ENCODE results near the gene SYF2.
"Not testable (repeated sequence)": the region's sequence is repeated elsewhere in the genome, so short reads cannot be mapped to it uniquely, and the experiment has no call there.

DNA sequence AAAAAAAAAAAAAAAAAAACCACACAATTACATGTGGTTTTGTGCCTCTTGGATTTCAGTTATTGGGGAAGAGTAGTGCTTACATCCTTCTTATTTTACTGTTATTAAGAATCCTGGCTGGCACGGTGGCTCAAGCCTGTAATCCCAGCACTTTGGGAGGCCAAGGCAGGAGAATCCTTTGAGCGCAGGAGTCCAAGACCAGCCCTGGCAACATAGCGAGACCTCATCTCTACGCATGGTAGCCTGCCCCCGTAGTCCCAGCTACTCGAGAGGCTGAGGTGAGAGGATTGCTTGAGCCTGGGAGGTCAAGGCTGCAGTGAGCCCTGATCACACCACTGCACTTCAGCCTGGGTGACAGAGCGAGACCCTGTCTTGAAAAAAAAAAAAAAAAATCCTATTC is 4.0 kb upstream of the SYF2 start:
- TF ChIP-seq POLR2A (IDR thresholded peaks at IDR 0.05; ENCODE audit: low read depth, low read length); TAF1 (IDR thresholded peaks at IDR 0.05; ENCODE audit: borderline replicate concordance, low read depth, low read length); POLR2AphosphoS5 (IDR thresholded peaks at IDR 0.05; ENCODE audit: low read depth, low read length): not testable (repeated sequence)

All from GM12892 (cell line).